Activated CD8-positive, alpha-beta memory T cell treated with anti-CD3 and anti-CD28 coated beads, Interleukin-2, amount 10 ng/mL, durations not matched to agents 7 days and 5 days (primary cell): ENCODE data around the gene RSPH9. TPM values are rescaled to one million over a fixed set of nuclear protein-coding genes. Genes with fewer than 3 reads are reported as not detected.
"Not testable (repeated sequence)": the region's sequence is repeated elsewhere in the genome, so short reads cannot be mapped to it uniquely, and the experiment has no call there.

Experiments used
- ATAC-seq: fragments of 150-1000 bp; cut with Tn5 transposase; one replicate; pipeline ENCODE4 v1.10.0; 2021; ENCODE audit warnings: moderate library complexity
- CTCF ChIA-PET: fragments of 350-600 bp; sonication (Branson Sonifier 250); formaldehyde crosslinking; loops from one replicate; lab custom pipeline; 2021; ENCODE audit warnings: antibody characterized with exemption; lab: Charles Lee
- DNase-seq: peaks from one replicate; pipeline ENCODE4 v3.0.0-alpha.2; 2020
- H3K27ac Mint-ChIP-seq: one replicate; pipeline ENCODE4 v1.8.0; 2021; ENCODE audit warnings: mild to moderate bottlenecking, mixed read lengths
- H3K27me3 Mint-ChIP-seq: one replicate; pipeline ENCODE4 v1.8.0; 2021; ENCODE audit warnings: mixed read lengths
- H3K36me3 Mint-ChIP-seq: one replicate; pipeline ENCODE4 v1.8.0; 2021; ENCODE audit warnings: mild to moderate bottlenecking, mixed read lengths
- H3K4me1 Mint-ChIP-seq: one replicate; pipeline ENCODE4 v1.8.0; 2021; ENCODE audit warnings: mixed read lengths
- H3K4me3 Mint-ChIP-seq: one replicate; pipeline ENCODE4 v1.8.0; 2021; ENCODE audit warnings: mild to moderate bottlenecking, moderate library complexity, mixed read lengths
- H3K9me3 Mint-ChIP-seq: one replicate; pipeline ENCODE4 v1.8.0; 2022; ENCODE audit warnings: low read depth, mixed read lengths
- total RNA-seq, 2 experiments: library from RNA; stranded (reverse); gene quantifications; one replicate each; pipeline ENCODE4 v1.2.3, GENCODE V29; 2021

Gene RSPH9
- total RNA-seq, 2 experiments from 2014 or later: not detected

- Mint-ChIP-seq H3K27me3 (no peaks in the 10 kb centered on the region), H3K9me3 (no peaks in the 10 kb centered on the region), H3K36me3 (peaks cover 4% of the 10 kb centered on the region), H3K27ac (peak within 1 kb of the TSS; percentile 92), H3K4me3 (peak within 1 kb of the TSS; percentile 89), H3K4me1 (peaks cover 36% of the 10 kb centered on the region)
- peak; percentile 90 for DNase-seq
- ATAC-seq: peak; percentile 98
- CTCF ChIA-PET: interaction anchor here (0.7 to 2.4 kb wide), 9 partner anchors 9 to 391 kb away, joined by 3 to 10 read pairs (median 4); partner anchors contain the start of genes LRRC73 and VEGFA
Observed at GRCh38 chr6:43687437-43688347, 42.9 kb downstream of the RSPH9 start, which contains the start of gene MRPS18A. TSS of gene MRPS18A (minus strand) at chr6:43687791. CDS start at chr6:43687779, 12 bp downstream.

- Mint-ChIP-seq H3K27me3 (no peaks in the 10 kb centered on the region), H3K4me1 (peaks cover 28% of the 10 kb centered on the region), H3K9me3 (no peaks in the 10 kb centered on the region), H3K36me3 (no peaks in the 10 kb centered on the region), H3K27ac (no peak overlapping the region), H3K4me3 (no peak overlapping the region)
- DNase-seq: no peak
- no peak for ATAC-seq
- CTCF ChIA-PET: interaction anchor here (0.9 to 2.3 kb wide), 4 partner anchors 14 to 70 kb away, joined by 3 to 10 read pairs (median 4); no protein-coding TSS in a partner anchor
Observed at GRCh38 chr6:43689421-43689820, 44.6 kb downstream of the RSPH9 start.

GRCh38 chr6:43695215-43695966, 50.6 kb downstream of the RSPH9 start:
- Mint-ChIP-seq H3K4me1 (no peaks in the 10 kb centered on the region), H3K36me3 (no peaks in the 10 kb centered on the region), H3K4me3 (no peak overlapping the region), H3K9me3 (no peaks in the 10 kb centered on the region), H3K27ac (no peak overlapping the region), H3K27me3 (peaks cover 20% of the 10 kb centered on the region)
- CTCF ChIA-PET: no interaction called here
- no peak for ATAC-seq
- DNase-seq: no peak

GRCh38 chr6:43695967-43696291, 51.1 kb downstream of the RSPH9 start:
- no peak for ATAC-seq
- DNase-seq: no peak
- H3K27me3 Mint-ChIP-seq: peaks cover 20% of the 10 kb centered on the region
- no peak overlapping the region for H3K4me3 Mint-ChIP-seq
- H3K27ac Mint-ChIP-seq: no peak overlapping the region
- H3K36me3 Mint-ChIP-seq: no peaks in the 10 kb centered on the region
- H3K9me3 Mint-ChIP-seq: no peaks in the 10 kb centered on the region
- CTCF ChIA-PET: interaction anchor here (1.1 kb wide), 1 partner anchor 8 kb away, joined by 5 read pairs; the partner anchor contains the start of gene MRPS18A
- no peaks in the 10 kb centered on the region for H3K4me1 Mint-ChIP-seq

- Mint-ChIP-seq H3K4me1 (no peaks in the 10 kb centered on the region), H3K27me3 (peaks cover 33% of the 10 kb centered on the region), H3K36me3 (no peaks in the 10 kb centered on the region), H3K9me3 (no peaks in the 10 kb centered on the region), H3K27ac (no peak overlapping the region), H3K4me3 (no peak overlapping the region)
- ATAC-seq (no peak), DNase-seq (no peak)
- CTCF ChIA-PET: no interaction called here
Observed at GRCh38 chr6:43697421-43697820, 52.6 kb downstream of the RSPH9 start.

GRCh38 chr6:43698584-43699349, 53.9 kb downstream of the RSPH9 start:
- DNase-seq (no peak), ATAC-seq (no peak)
- H3K36me3 Mint-ChIP-seq: no peaks in the 10 kb centered on the region
- no peak overlapping the region for H3K4me3 Mint-ChIP-seq
- H3K27ac Mint-ChIP-seq: no peak overlapping the region
- peaks cover 45% of the 10 kb centered on the region for H3K27me3 Mint-ChIP-seq
- CTCF ChIA-PET: no interaction called here
- H3K9me3 Mint-ChIP-seq: no peaks in the 10 kb centered on the region
- H3K4me1 Mint-ChIP-seq: no peaks in the 10 kb centered on the region

- CTCF ChIA-PET: interaction anchor here (1.3 kb wide), 1 partner anchor 375 kb away, joined by 3 read pairs; no protein-coding TSS in a partner anchor
- no peak for ATAC-seq
- H3K27ac Mint-ChIP-seq: no peak overlapping the region
Observed at GRCh38 chr6:43699564-43700186, 54.8 kb downstream of the RSPH9 start.

GRCh38 chr6:43700939-43701560, 56.2 kb downstream of the RSPH9 start:
- not testable (repeated sequence) for H3K4me1 Mint-ChIP-seq, H3K27ac Mint-ChIP-seq, H3K36me3 Mint-ChIP-seq, DNase-seq, H3K9me3 Mint-ChIP-seq, ATAC-seq, H3K4me3 Mint-ChIP-seq
- CTCF ChIA-PET: interaction anchor here (1.3 kb wide), 1 partner anchor 33 kb away, joined by 3 read pairs; no protein-coding TSS in a partner anchor
- H3K27me3 Mint-ChIP-seq: peaks cover 61% of the 10 kb centered on the region

More at GRCh38 chr6:43699564-43700186, 54.8 kb downstream of the RSPH9 start:
- no peaks in the 10 kb centered on the region for H3K4me1 Mint-ChIP-seq
- H3K36me3 Mint-ChIP-seq: no peaks in the 10 kb centered on the region
- H3K9me3 Mint-ChIP-seq: no peaks in the 10 kb centered on the region
- no peak for DNase-seq
- H3K27me3 Mint-ChIP-seq: peaks cover 50% of the 10 kb centered on the region
- no peak overlapping the region for H3K4me3 Mint-ChIP-seq

- H3K9me3 Mint-ChIP-seq: no peaks in the 10 kb centered on the region
- CTCF ChIA-PET: no interaction called here
- peaks cover 11% of the 10 kb centered on the region for H3K4me1 Mint-ChIP-seq
- H3K27ac Mint-ChIP-seq: no peak overlapping the region
- DNase-seq (no peak), ATAC-seq (no peak)
- H3K27me3 Mint-ChIP-seq: peaks cover 70% of the 10 kb centered on the region
- no peaks in the 10 kb centered on the region for H3K36me3 Mint-ChIP-seq
- H3K4me3 Mint-ChIP-seq: no peak overlapping the region
Observed at GRCh38 chr6:43702171-43702533, 57.3 kb downstream of the RSPH9 start.

GRCh38 chr6:43702534-43703440, 58.0 kb downstream of the RSPH9 start:
- H3K27ac Mint-ChIP-seq: no peak overlapping the region
- DNase-seq (no peak), ATAC-seq (peak; percentile 53)
- peaks cover 67% of the 10 kb centered on the region for H3K27me3 Mint-ChIP-seq
- no peaks in the 10 kb centered on the region for H3K9me3 Mint-ChIP-seq
- H3K4me3 Mint-ChIP-seq: no peak overlapping the region
- no peaks in the 10 kb centered on the region for H3K36me3 Mint-ChIP-seq
- CTCF ChIA-PET: interaction anchor here (1.2 to 1.7 kb wide), 2 partner anchors 36 to 376 kb away, joined by 4 read pairs; no protein-coding TSS in a partner anchor
- peaks cover 11% of the 10 kb centered on the region for H3K4me1 Mint-ChIP-seq
